Keratinocyte (primary cell): ENCODE results near the gene TMEM138. TPM values are rescaled to one million over a fixed set of nuclear protein-coding genes. Genes with fewer than 3 reads are reported as not detected.

ENCODE experiments used
- DNase-seq: peaks from one replicate; pipeline ENCODE4 v3.0.0-alpha.2; 2011; ENCODE audit warnings: low read depth, missing footprints, low spot score
- FAIRE-seq: peaks from 2 replicates; lab custom pipeline; 2011; peaks lifted over from hg19 to GRCh38; lab: Jason Lieb, UNC
- H2AFZ ChIP-seq: 2 replicates; pipeline ENCODE4 v1.6.0; 2012; ENCODE audit warnings: low read length, control low read depth, inconsistent platforms; ENCODE audit not compliant: control insufficient read depth
- H3K27ac ChIP-seq: 2 replicates; pipeline ENCODE4 v1.5.1; 2011; ENCODE audit warnings: low read length; ENCODE audit not compliant: control insufficient read depth, insufficient read depth
- H3K27me3 ChIP-seq: 3 replicates; pipeline ENCODE4 v1.6.0; 2011; ENCODE audit warnings: low read length; ENCODE audit not compliant: control insufficient read depth, insufficient read depth; ENCODE audit errors: extremely low read depth
- H3K36me3 ChIP-seq, 2 experiments: 2 replicates in 1 of 2; 3 replicates in 1 of 2; pipeline ENCODE4 v1.5.1; 2011; ENCODE audit warnings: low read length in 2 of 2, mild to moderate bottlenecking in 1 of 2; ENCODE audit not compliant: control insufficient read depth in 2 of 2, insufficient read depth in 2 of 2; ENCODE audit errors: extremely low read depth in 1 of 2
- H3K4me1 ChIP-seq: 3 replicates; pipeline ENCODE4 v1.5.1; 2011; ENCODE audit warnings: low read length; ENCODE audit not compliant: control insufficient read depth, insufficient read depth; ENCODE audit errors: extremely low read depth
- H3K4me2 ChIP-seq: 3 replicates; pipeline ENCODE4 v1.6.0; 2011; ENCODE audit warnings: low read depth, low read length; ENCODE audit not compliant: control insufficient read depth, insufficient read depth; ENCODE audit errors: extremely low read depth
- H3K4me3 ChIP-seq, 3 experiments: fragments of 200-600 bp in 1 of 3; sonication (generic) in 1 of 3; 2 replicates in 2 of 3; 3 replicates in 1 of 3; pipeline ENCODE4 v1.5.1; 2011 to 2016; ENCODE audit warnings: low read length in 3 of 3, mild to moderate bottlenecking in 3 of 3, control low read depth in 2 of 3, inconsistent platforms in 1 of 3, low read depth in 1 of 3, mixed read lengths in 1 of 3, mixed run types in 1 of 3, moderate library complexity in 1 of 3; ENCODE audit not compliant: control insufficient read depth in 2 of 3, insufficient read depth in 2 of 3; ENCODE audit errors: extremely low read depth in 1 of 3
- H3K79me2 ChIP-seq: 2 replicates; pipeline ENCODE4 v1.6.0; 2012; ENCODE audit warnings: low read length; ENCODE audit not compliant: control insufficient read depth, insufficient read depth
- H3K9ac ChIP-seq: 3 replicates; pipeline ENCODE4 v1.6.0; 2011; ENCODE audit warnings: low read length; ENCODE audit not compliant: control insufficient read depth, insufficient read depth; ENCODE audit errors: extremely low read depth
- H3K9me1 ChIP-seq: 3 replicates; pipeline ENCODE4 v1.6.0; 2011; ENCODE audit warnings: low read length; ENCODE audit not compliant: control insufficient read depth, insufficient read depth; ENCODE audit errors: extremely low read depth
- H3K9me3 ChIP-seq: 2 replicates; pipeline ENCODE4 v1.5.1; 2012; ENCODE audit warnings: low read depth, low read length; ENCODE audit not compliant: control insufficient read depth
- H4K20me1 ChIP-seq: 3 replicates; pipeline ENCODE4 v1.6.0; 2011; ENCODE audit warnings: low read length; ENCODE audit not compliant: control insufficient read depth, insufficient read depth; ENCODE audit errors: extremely low read depth
- EZH2 ChIP-seq: IDR thresholded peaks from one replicate; pipeline ENCODE4 v1.6.1; 2012; ENCODE audit warnings: inconsistent platforms, mild to moderate bottlenecking, low read length, moderate library complexity
- dilution Hi-C: fragments of 300-500 bp; cut with MboI; formaldehyde crosslinking; loops from one replicate; pipeline ENCODE4 v1.7.0; 2020; ENCODE audit warnings: low sequenced_read_pairs; ENCODE audit not compliant: extremely low pct_ligation_motif_present
- polyA plus RNA-seq, 5 experiments: library from polyadenylated mRNA; depleted of rRNA in 3 of 5; stranded (reverse) in 3 of 5; stranded (forward) in 1 of 5; unstranded in 1 of 5; fragments of >200 nt; gene quantifications; 1 replicate in 1 of 5; 2 replicates in 3 of 5; 3 replicates in 1 of 5; pipeline versions ENCODE4 v1.2.1 to v1.2.3, GENCODE V29; 2011 to 2012; ENCODE audit warnings: missing spikeins in 2 of 5, low read depth in 1 of 5, low replicate concordance in 1 of 5
- TF ChIP-seq, protein P1 (sequence below), 3 experiments: IDR thresholded peaks in 1 of 3; conservative IDR thresholded peaks in 1 of 3; optimal IDR thresholded peaks in 1 of 3; 2 replicates in 2 of 3; 3 replicates in 1 of 3; pipeline versions ENCODE3 to v1.5.1; 2011; ENCODE audit warnings: low read length in 3 of 3, mild to moderate bottlenecking in 3 of 3, moderate library complexity in 2 of 3, control low read depth in 1 of 3, inconsistent platforms in 1 of 3; ENCODE audit not compliant: insufficient read depth in 2 of 3; ENCODE audit errors: extremely low read depth in 1 of 3

The TMEM138 gene
- polyA plus RNA-seq, 1 donor (not counting 4 experiments of a cell fraction or from before 2014, with no cell fraction given) = 85.4 TPM

DNA sequence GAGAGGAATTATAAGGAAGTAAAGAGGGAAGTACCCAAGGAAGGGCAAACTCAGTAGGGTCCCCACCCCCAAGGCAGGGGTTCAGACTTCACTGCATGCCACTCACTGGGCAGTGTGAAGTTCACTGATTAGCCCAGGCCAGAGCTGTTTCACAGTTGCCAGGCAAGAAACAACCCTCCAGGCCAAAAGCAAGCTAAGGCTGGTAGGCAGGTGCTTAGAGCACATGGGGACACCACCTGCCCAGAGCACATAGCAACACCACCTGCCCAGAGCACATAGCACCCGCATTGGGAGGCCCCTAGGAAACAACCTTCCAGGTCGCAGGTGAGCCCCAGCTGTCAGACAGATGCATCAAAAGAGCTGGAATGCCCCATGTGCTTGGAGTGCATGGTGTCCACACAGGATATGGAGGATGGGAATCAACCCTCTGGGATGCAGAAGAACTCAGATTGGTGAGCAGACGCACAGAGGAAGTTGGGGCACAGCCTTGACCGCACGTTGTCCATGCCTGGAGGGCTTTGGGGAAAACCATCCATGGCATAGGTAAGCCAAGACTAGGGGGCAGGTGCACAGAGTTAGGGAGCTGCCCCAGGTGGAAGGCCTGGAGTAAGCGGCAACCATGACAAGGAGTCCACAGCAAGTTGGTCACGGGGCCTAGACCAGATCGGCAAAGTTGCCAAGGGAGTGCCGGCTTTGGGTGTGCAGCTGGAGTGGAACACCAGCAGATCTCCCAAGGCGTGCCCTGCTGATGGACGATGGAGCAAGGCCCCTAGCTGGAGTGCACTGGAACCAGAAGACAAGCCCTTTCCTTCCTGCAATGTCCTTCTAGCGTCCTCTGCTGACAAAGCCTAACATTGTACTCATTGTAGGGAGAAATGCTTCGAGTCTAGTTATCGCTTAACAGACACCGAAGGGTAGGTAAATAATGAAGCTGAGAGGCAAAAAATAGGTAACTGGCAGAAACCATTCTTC, 22.4 kb downstream of the TMEM138 start:
- no peak overlapping the region for H2AFZ ChIP-seq
- DNase-seq (no peak), FAIRE-seq (no peak)
- no peak overlapping the region for H3K4me2 ChIP-seq
- no peaks in the 10 kb centered on the region for H3K27me3 ChIP-seq
- no peak overlapping the region for H3K27ac ChIP-seq
- no peaks in the 10 kb centered on the region for H3K9me1 ChIP-seq
- H3K4me1 ChIP-seq = peaks cover 2% of the 10 kb centered on the region
- no peaks in the 10 kb centered on the region for H4K20me1 ChIP-seq
- no peak overlapping the region for H3K4me3 ChIP-seq
- H3K9ac ChIP-seq = no peak overlapping the region
- no peaks in the 10 kb centered on the region for H3K79me2 ChIP-seq
- no peak for TF ChIP-seq EZH2
- TF ChIP-seq, protein P1, sequence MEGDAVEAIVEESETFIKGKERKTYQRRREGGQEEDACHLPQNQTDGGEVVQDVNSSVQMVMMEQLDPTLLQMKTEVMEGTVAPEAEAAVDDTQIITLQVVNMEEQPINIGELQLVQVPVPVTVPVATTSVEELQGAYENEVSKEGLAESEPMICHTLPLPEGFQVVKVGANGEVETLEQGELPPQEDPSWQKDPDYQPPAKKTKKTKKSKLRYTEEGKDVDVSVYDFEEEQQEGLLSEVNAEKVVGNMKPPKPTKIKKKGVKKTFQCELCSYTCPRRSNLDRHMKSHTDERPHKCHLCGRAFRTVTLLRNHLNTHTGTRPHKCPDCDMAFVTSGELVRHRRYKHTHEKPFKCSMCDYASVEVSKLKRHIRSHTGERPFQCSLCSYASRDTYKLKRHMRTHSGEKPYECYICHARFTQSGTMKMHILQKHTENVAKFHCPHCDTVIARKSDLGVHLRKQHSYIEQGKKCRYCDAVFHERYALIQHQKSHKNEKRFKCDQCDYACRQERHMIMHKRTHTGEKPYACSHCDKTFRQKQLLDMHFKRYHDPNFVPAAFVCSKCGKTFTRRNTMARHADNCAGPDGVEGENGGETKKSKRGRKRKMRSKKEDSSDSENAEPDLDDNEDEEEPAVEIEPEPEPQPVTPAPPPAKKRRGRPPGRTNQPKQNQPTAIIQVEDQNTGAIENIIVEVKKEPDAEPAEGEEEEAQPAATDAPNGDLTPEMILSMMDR (optimal IDR thresholded peaks at IDR 0.05 in 1 of 3, IDR thresholded peaks at IDR 0.05 in 1 of 3, conservative IDR thresholded peaks at IDR 0.05 in 1 of 3; ENCODE audit: extremely low read depth in 1 of 3, insufficient read depth in 2 of 3, low read length in 3 of 3) = peak; percentile 40 to 67 (median 51)
- dilution Hi-C loops = no loop called here
- no peaks in the 10 kb centered on the region for H3K9me3 ChIP-seq
- H3K36me3 ChIP-seq = no peaks in the 10 kb centered on the region

DNA sequence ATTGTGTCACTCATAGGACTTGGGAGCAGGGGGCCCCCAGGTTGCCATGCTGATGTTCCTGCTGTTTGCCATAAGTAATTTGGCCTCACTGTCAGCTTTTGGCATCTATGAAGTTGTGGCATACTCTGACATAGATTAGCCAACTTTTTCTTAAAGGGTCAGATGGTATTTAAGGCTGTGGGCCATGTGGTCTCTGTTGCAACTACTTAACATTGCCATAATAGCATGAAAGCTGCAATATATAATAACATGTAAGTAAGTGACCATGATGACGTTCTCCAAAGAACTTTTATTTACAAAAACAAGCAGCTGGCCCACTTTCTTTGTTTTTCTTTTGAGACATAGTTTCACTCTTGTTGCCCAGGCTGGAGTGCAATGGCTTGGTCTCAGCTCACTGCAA, 28.0 kb downstream of the TMEM138 start:
- H3K4me3 ChIP-seq = no peak overlapping the region
- TF ChIP-seq, protein P1 (optimal IDR thresholded peaks at IDR 0.05 in 1 of 3, IDR thresholded peaks at IDR 0.05 in 1 of 3, conservative IDR thresholded peaks at IDR 0.05 in 1 of 3; ENCODE audit: extremely low read depth in 1 of 3, insufficient read depth in 2 of 3, low read length in 3 of 3) = no peak
- TF ChIP-seq EZH2 = no peak
- H4K20me1 ChIP-seq = no peaks in the 10 kb centered on the region
- no peaks in the 10 kb centered on the region for H3K27me3 ChIP-seq
- no peak overlapping the region for H2AFZ ChIP-seq
- dilution Hi-C loops = no loop called here
- peaks cover 27% of the 10 kb centered on the region for H3K4me1 ChIP-seq
- H3K9me3 ChIP-seq = no peaks in the 10 kb centered on the region
- DNase-seq = no peak
- H3K4me2 ChIP-seq = no peak overlapping the region
- peaks cover 0 to 3% of the 10 kb centered on the region in 2 experiments for H3K36me3 ChIP-seq
- H3K27ac ChIP-seq = no peak overlapping the region
- no peaks in the 10 kb centered on the region for H3K79me2 ChIP-seq
- no peaks in the 10 kb centered on the region for H3K9me1 ChIP-seq
- H3K9ac ChIP-seq = no peak overlapping the region
- no peak for FAIRE-seq
